GM12878 (cell line): ENCODE results near the gene MAML2.

Experiments used
- ATF3 ChIP-seq: IDR thresholded peaks from 2 replicates; pipeline ENCODE4 v1.6.1; 2011; ENCODE audit warnings: low read depth, mild to moderate bottlenecking, low read length, moderate library complexity, borderline replicate concordance; ENCODE audit errors: extremely low read depth
- BHLHE40 ChIP-seq, 2 experiments: fragments of 450-650 bp in 1 of 2; IDR thresholded peaks; 2 replicates each; pipeline ENCODE4 v1.6.1; 2011 to 2017; ENCODE audit warnings: low read depth in 2 of 2, borderline replicate concordance in 1 of 2, improper control_type of control experiment in 1 of 2, low read length in 1 of 2, mild to moderate bottlenecking in 1 of 2
- CHD2 ChIP-seq: IDR thresholded peaks from 2 replicates; pipeline ENCODE4 v1.6.1; 2011; ENCODE audit warnings: low read depth, low read length, improper control_type of control experiment, borderline replicate concordance
- EGR1 ChIP-seq, 2 experiments: IDR thresholded peaks; 1 replicate in 1 of 2; 2 replicates in 1 of 2; pipeline ENCODE4 v1.6.1; 2011 to 2012; ENCODE audit warnings: low read depth in 2 of 2, low read length in 2 of 2, borderline replicate concordance in 1 of 2, mild to moderate bottlenecking in 1 of 2, moderate library complexity in 1 of 2
- EZH2 ChIP-seq: IDR thresholded peaks from 2 replicates; pipeline ENCODE4 v1.6.1; 2012; ENCODE audit warnings: low read depth, mild to moderate bottlenecking, control low read depth, inconsistent platforms, low read length, borderline replicate concordance; ENCODE audit not compliant: control insufficient read depth
- KLF5 ChIP-seq: fragments of 450-650 bp; IDR thresholded peaks from 2 replicates; pipeline ENCODE4 v1.6.1; 2014; ENCODE audit warnings: mild to moderate bottlenecking; ENCODE audit not compliant: partially characterized antibody
- SIX5 ChIP-seq: IDR thresholded peaks from 2 replicates; pipeline ENCODE4 v1.6.1; 2011; ENCODE audit warnings: mild to moderate bottlenecking, low read depth, low read length, moderate library complexity; ENCODE audit not compliant: severe bottlenecking
- SMC3 ChIP-seq: IDR thresholded peaks from 2 replicates; pipeline ENCODE4 v1.6.1; 2011; ENCODE audit warnings: low read length, improper control_type of control experiment, borderline replicate concordance
- SUPT20H ChIP-seq: IDR thresholded peaks from 2 replicates; pipeline ENCODE4 v1.6.1; 2011; ENCODE audit warnings: low read depth, mild to moderate bottlenecking, low read length, moderate library complexity, borderline replicate concordance; ENCODE audit not compliant: control insufficient read depth
- ZBED1 ChIP-seq: IDR thresholded peaks from 2 replicates; pipeline ENCODE4 v1.6.1; 2016; ENCODE audit warnings: borderline replicate concordance
- ZBTB40 ChIP-seq: fragments of 450-650 bp; IDR thresholded peaks from 2 replicates; pipeline ENCODE4 v1.6.1; 2016; ENCODE audit warnings: mild to moderate bottlenecking, moderate library complexity, borderline replicate concordance
- TF ChIP-seq, protein P1 (sequence below), 3 experiments: IDR thresholded peaks in 2 of 3; conservative IDR thresholded peaks in 1 of 3; 2 replicates each; pipeline ENCODE4 v1.5.1; 2011; ENCODE audit warnings: low read depth in 3 of 3, low read length in 3 of 3, mild to moderate bottlenecking in 3 of 3, control low read depth in 2 of 3, moderate library complexity in 2 of 3, inconsistent platforms in 1 of 3, mixed read lengths in 1 of 3; ENCODE audit not compliant: control insufficient read depth in 2 of 3, insufficient read depth in 1 of 3; ENCODE audit errors: extremely low read depth in 1 of 3
- TF ChIP-seq, protein P2 (sequence below): fragments of 150-350 bp; IDR thresholded peaks from 2 replicates; pipeline ENCODE4 v1.6.1; 2016; ENCODE audit warnings: low read depth, low read length

DNA sequence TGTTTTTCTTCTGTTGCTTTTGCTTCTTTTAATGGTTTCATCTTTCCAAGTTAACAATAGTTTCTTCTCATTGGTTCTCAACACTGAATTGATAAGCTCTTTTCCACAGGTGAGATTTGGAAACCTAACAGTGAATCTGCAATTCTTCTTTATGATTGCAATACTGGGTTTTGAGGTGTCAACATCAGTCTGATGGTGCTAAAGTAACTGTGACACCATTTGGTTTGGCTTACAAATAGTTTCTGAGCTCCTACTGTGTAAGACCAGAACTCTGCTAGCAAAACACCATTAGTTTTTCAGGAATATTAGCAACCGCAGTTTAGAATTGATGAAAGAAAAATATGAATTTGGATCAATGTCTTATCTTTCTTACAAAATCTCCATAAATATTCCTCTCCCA, 58.6 kb downstream of the MAML2 start:
- TF ChIP-seq, protein P1, sequence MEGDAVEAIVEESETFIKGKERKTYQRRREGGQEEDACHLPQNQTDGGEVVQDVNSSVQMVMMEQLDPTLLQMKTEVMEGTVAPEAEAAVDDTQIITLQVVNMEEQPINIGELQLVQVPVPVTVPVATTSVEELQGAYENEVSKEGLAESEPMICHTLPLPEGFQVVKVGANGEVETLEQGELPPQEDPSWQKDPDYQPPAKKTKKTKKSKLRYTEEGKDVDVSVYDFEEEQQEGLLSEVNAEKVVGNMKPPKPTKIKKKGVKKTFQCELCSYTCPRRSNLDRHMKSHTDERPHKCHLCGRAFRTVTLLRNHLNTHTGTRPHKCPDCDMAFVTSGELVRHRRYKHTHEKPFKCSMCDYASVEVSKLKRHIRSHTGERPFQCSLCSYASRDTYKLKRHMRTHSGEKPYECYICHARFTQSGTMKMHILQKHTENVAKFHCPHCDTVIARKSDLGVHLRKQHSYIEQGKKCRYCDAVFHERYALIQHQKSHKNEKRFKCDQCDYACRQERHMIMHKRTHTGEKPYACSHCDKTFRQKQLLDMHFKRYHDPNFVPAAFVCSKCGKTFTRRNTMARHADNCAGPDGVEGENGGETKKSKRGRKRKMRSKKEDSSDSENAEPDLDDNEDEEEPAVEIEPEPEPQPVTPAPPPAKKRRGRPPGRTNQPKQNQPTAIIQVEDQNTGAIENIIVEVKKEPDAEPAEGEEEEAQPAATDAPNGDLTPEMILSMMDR (IDR thresholded peaks at IDR 0.05 in 2 of 3, conservative IDR thresholded peaks at IDR 0.05 in 1 of 3; ENCODE audit: control insufficient read depth in 2 of 3, extremely low read depth in 1 of 3, insufficient read depth in 1 of 3, low read depth in 3 of 3, low read length in 3 of 3): no peak
- TF ChIP-seq EZH2 (no peak), EGR1 (IDR thresholded peaks at IDR 0.05; ENCODE audit: borderline replicate concordance in 1 of 2, low read depth in 2 of 2, low read length in 2 of 2) (no peak), KLF5 (no peak), SIX5 (no peak), SUPT20H (no peak), ATF3 (no peak), ZBED1 (no peak), ZBTB40 (no peak), CHD2 (no peak), BHLHE40 (IDR thresholded peaks at IDR 0.05; ENCODE audit: borderline replicate concordance in 1 of 2, low read depth in 2 of 2, low read length in 1 of 2) (no peak), SMC3 (no peak)
- TF ChIP-seq, protein P2, sequence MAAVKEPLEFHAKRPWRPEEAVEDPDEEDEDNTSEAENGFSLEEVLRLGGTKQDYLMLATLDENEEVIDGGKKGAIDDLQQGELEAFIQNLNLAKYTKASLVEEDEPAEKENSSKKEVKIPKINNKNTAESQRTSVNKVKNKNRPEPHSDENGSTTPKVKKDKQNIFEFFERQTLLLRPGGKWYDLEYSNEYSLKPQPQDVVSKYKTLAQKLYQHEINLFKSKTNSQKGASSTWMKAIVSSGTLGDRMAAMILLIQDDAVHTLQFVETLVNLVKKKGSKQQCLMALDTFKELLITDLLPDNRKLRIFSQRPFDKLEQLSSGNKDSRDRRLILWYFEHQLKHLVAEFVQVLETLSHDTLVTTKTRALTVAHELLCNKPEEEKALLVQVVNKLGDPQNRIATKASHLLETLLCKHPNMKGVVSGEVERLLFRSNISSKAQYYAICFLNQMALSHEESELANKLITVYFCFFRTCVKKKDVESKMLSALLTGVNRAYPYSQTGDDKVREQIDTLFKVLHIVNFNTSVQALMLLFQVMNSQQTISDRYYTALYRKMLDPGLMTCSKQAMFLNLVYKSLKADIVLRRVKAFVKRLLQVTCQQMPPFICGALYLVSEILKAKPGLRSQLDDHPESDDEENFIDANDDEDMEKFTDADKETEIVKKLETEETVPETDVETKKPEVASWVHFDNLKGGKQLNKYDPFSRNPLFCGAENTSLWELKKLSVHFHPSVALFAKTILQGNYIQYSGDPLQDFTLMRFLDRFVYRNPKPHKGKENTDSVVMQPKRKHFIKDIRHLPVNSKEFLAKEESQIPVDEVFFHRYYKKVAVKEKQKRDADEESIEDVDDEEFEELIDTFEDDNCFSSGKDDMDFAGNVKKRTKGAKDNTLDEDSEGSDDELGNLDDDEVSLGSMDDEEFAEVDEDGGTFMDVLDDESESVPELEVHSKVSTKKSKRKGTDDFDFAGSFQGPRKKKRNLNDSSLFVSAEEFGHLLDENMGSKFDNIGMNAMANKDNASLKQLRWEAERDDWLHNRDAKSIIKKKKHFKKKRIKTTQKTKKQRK: no peak
